Islet of Langerhans (tissue), 1 donor: ENCODE data around the gene ABITRAM.
"Not testable (repeated sequence)": the region's sequence is repeated elsewhere in the genome, so short reads cannot be mapped to it uniquely, and the experiment has no call there.

ENCODE experiments used
- FAIRE-seq: peaks from one replicate; lab custom pipeline; 2011; peaks lifted over from hg19 to GRCh38; lab: Jason Lieb, UNC

ABITRAM gene

GRCh38 chr9:108934323-108934893, at the start of gene ABITRAM:
ABITRAM (plus strand) TSS chr9:108934400; CDS start chr9:108934487, 87 bp downstream.
- no peak for FAIRE-seq

- FAIRE-seq = no peak
These were observed 49.5 kb upstream of the ABITRAM start for GRCh38 chr9:108884701-108885100.

DNA sequence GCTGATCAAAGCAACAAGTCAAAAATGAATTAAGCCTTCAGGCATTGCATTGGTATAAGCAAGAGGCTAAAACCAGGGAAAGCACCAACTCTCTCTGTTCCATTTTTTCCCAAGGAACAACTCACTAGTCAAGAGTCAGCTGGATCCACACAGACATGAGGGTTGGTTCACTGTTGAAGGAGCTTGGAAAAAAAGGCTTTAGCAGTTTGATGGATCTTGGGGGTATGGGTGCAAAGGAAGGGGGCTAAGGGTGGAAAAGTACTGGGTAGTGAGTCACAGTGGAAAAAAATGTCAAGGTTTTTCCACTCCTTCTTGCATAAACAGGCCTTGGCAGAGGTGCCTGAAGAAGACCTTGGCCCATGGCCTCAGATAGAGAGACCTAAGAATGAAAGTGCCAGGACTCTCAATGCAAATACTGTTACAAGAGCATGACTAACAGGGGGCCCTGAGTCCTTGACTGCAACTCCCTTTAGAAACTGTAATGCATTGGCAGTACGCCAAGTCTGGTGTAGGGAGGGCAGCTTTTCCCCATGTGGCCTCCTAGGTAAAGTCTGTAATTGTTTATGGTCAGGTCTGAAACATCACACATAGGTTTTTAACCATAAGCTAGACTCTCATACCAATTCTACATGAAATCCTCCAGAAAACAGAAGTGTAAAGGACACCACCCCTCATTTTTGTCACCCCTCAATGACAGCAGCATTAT, 48.4 kb upstream of the ABITRAM start:
- FAIRE-seq = no peak

DNA sequence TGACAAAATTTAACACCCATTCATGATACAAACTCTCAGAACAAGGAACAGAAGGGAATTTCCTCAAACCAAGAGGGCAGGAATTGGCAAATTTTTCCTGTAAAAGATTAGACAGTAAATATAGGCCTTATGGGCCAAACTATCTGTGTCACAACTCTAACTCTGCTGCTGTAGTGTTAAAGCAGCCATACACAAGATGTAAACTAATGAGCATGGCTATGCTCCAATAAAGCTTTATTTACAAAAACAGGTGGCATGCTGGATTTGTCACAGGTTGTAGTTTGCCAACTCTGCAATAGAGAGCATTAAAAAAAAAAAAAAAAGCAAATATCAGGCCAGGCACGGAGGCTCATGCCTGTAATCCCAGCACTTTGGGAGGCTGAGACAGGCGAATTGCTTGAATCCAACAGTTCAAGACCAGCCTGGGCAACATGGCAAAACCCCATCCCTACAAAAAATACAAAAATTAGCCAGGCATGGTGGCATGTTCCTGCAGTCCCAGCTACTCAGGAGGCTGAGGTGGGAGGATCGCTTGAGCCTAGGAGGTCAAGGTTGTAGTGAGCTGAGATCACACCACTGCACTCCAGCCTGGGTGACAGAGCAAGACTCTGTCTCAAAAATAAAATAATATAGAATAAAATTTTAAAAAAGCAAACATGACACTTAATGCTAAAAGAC, 47.5 kb upstream of the ABITRAM start:
- FAIRE-seq = not testable (repeated sequence)

GRCh38 chr9:108889649-108890067, 44.5 kb upstream of the ABITRAM start:
- FAIRE-seq = no peak

DNA sequence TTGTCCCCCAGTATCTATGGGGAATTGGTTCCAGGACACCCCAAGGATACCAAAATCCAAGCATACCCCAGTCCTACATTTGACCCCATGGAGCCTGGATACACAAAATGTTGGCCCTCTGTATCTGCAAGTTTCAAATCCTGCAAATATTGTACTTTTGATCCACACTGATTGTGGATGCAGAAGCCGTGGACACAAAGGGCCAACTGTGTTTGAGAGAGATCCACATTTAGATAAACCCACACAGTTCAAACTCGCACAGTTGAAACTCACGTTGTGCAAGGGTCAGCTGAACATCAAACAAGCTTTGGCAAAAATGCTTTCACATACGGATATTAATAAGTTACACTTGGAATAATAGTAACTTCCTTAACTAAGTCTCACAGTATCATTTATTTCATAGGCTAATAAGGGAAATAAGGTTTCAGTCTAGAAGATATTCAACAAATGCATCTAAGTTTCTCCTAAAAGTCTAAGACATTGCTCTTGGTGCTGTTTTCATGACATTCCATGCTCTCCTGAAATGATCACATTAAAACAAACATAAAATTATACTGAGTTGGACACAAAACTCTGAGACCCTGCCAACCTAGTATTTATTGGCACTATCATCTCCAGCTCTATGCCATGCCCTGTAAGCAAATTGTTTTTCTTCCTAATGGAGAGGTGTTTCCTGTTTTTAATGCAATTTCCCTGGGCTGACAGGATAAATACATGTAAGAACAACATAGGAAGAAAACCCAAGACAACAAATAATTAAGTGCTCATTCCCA, 39.8 kb upstream of the ABITRAM start:
- no peak for FAIRE-seq

- FAIRE-seq = no peak
These were observed 36.7 kb upstream of the ABITRAM start for GRCh38 chr9:108897324-108898096.

DNA sequence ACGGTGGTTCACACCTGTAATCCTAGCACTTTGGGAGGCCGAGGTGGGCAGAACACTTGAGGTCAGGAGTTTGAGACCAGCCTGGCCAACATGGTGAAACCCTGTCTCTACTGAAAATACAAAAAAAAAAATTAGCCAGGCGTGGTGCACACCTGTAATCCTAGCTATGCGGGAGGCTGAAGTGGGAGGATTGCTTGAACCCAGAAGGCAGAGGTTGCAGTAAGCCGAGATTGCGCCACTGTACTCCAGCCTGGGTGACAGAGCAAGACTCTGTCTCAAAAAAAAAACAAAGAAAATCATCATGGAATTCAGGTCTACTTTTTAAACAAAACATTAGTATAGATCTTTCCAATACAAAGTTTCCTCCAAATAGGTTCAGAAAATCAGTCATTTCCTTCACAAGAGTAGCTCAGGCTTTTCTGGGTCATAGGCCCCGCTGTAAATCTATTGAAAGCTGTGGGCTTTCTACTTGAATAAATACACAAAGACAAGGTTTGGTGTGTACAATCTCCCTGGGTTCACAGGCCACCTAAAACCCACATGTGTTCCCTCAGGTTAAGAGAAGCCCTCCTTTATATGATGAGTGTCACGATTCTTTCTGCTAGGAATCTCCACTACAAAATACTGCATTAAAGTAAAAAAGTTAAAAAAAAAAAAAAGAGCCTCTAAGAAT, 35.0 kb upstream of the ABITRAM start:
- not testable (repeated sequence) for FAIRE-seq

- FAIRE-seq = no peak
These were observed 34.0 kb upstream of the ABITRAM start for GRCh38 chr9:108900176-108900575.

DNA sequence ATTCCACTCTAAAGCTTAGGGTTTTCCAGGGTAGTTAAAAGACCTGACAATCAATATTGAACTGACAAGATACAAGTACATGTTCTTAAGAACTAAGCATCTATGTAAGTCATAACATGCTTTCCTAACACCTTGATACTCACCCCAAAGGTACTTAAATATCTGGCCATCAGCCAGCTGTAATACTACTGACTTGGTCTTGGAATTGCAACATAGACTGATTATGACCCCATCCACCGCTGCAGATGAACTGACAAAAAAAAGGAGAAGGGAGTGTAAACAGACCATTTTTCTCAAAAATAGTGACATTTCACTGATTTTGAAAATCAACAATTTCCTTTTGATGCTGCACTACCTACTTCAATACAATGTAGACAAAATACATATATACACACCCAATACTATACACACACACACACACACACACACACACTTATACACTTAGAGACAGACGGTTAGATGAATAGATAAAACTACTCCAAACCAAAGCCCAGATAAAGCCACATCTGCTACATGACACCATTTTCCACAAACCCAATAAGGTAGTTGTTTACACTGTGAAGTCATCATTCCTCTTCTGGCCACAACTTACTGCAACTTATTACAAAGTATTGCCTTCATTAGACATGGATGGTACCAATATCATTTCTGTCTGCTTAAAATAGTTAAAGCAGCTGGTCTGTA, 30.6 kb upstream of the ABITRAM start:
- FAIRE-seq = no peak

GRCh38 chr9:108904161-108904560, 30.0 kb upstream of the ABITRAM start:
- FAIRE-seq = no peak

- no peak for FAIRE-seq
These were observed 28.7 kb upstream of the ABITRAM start for GRCh38 chr9:108905494-108905893.

DNA sequence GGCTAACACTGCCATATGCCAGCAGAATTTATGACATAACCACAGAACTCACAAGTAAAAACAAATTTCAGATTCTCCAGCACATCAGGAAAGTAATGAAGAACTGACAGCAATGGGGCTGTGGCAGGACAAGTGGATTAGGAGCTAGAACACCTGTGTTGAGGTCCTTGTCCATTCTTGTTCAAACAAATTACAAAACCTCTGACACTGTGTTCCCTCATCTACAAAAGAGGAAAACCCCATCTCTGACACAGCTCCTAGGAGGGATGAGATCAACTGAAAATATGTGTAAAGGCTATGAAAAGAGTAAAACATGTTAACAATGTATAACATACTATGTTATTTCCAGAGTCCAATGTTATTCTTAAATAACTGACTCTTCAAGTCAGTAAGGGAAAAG, 23.8 kb upstream of the ABITRAM start:
- FAIRE-seq = no peak

DNA sequence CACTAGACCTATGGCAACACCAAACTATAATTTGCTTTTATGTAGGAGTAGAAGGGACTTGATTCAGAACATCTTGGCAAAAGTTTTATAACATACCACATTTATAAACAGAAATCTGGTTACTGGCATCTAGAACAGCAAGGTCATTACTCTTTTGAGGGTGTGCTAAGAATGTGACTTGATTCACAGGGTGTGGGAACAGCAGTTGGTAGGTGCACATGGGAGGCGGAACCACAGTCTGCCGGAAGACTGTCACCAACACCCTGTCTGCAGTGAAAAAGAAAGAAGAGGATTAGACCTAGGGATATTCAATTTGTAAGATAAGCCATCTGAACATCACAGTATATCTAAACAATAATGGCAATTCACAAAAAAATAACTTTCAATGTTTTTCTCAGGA, 23.3 kb upstream of the ABITRAM start:
- no peak for FAIRE-seq

- no peak for FAIRE-seq
These were observed 22.4 kb upstream of the ABITRAM start for GRCh38 chr9:108911820-108912219.

GRCh38 chr9:108913391-108913790, 20.8 kb upstream of the ABITRAM start:
- FAIRE-seq = no peak

DNA sequence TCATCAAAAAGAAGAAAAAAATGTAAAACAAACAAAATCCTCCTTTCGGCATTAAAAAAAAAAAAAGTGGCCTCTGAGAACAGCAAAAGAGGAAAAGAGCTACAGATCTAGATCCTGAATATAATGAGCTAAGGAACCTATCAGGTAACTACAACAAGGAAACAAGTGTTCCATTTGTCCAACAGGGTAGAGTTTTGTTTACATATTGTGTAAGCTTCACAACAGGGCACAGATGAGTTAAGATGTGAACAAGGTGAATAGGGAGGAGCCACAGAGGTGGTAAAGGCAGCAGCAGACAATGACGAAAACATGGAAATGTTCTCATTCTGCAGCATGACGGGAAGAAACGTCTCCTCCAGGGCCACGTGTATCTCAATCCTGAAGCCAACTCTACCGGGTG, 14.7 kb upstream of the ABITRAM start:
- FAIRE-seq = no peak

- FAIRE-seq = not testable (repeated sequence)
These were observed 13.8 kb upstream of the ABITRAM start for GRCh38 chr9:108920401-108920800.

GRCh38 chr9:108921200-108921599, 13.0 kb upstream of the ABITRAM start:
- FAIRE-seq = no peak

GRCh38 chr9:108924466-108924865, 9.7 kb upstream of the ABITRAM start:
- no peak for FAIRE-seq

GRCh38 chr9:108928386-108928785, 5.8 kb upstream of the ABITRAM start:
- FAIRE-seq = no peak
